Tibial artery (tissue), 4 donors: ENCODE results near the gene EXD2.

Experiments
- DNase-seq, 2 donors: peaks; one replicate each; pipeline ENCODE4 v3.0.0-alpha.2; 2019
- H3K27ac ChIP-seq, 2 donors: fragments of 200-600 bp; sonication (generic) in 1 of 2; 1 replicate in 1 of 2; 2 replicates in 1 of 2; pipeline ENCODE4 v1.5.1; 2018 to 2019; ENCODE audit warnings: mild to moderate bottlenecking in 1 of 2
- H3K27me3 ChIP-seq, 2 donors: fragments of 200-600 bp; sonication (generic) in 1 of 2; one replicate each; pipeline versions ENCODE4 v1.5.1 to v1.6.0; 2016 to 2019
- H3K36me3 ChIP-seq, 3 donors: fragments of 200-600 bp; sonication (generic) in 2 of 3; one replicate each; pipeline ENCODE4 v1.5.1; 2016 to 2019; ENCODE audit warnings: mild to moderate bottlenecking in 2 of 3
- H3K4me1 ChIP-seq, 4 donors: fragments of 200-600 bp; sonication (generic) in 2 of 4; 1 replicate in 3 of 4; 2 replicates in 1 of 4; pipeline ENCODE4 v1.5.1; 2016 to 2019
- H3K4me3 ChIP-seq, 2 donors: fragments of 200-600 bp; sonication (generic) in 1 of 2; 1 replicate in 1 of 2; 2 replicates in 1 of 2; pipeline ENCODE4 v1.5.1; 2018 to 2019; ENCODE audit warnings: mild to moderate bottlenecking in 2 of 2
- H3K9me3 ChIP-seq, 3 donors: fragments of 200-600 bp; sonication (generic) in 1 of 3; one replicate each; pipeline ENCODE4 v1.5.1; 2016 to 2019
- intact Hi-C: fragments of 100-400 bp; cut with DNase I; formaldehyde crosslinking; loops from one replicate; pipeline ENCODE4 v1.15.0; 2023; ENCODE audit warnings: low total_unique reads
- TF ChIP-seq, protein P1 (sequence below), 2 experiments: fragments of 200-600 bp in 1 of 2; fragments of 450-650 bp in 1 of 2; IDR thresholded peaks; one replicate each; pipeline ENCODE4 v1.5.1; 2017 to 2019; ENCODE audit warnings: antibody characterized with exemption in 2 of 2, mild to moderate bottlenecking in 1 of 2, moderate library complexity in 1 of 2

The EXD2 gene, protein sequence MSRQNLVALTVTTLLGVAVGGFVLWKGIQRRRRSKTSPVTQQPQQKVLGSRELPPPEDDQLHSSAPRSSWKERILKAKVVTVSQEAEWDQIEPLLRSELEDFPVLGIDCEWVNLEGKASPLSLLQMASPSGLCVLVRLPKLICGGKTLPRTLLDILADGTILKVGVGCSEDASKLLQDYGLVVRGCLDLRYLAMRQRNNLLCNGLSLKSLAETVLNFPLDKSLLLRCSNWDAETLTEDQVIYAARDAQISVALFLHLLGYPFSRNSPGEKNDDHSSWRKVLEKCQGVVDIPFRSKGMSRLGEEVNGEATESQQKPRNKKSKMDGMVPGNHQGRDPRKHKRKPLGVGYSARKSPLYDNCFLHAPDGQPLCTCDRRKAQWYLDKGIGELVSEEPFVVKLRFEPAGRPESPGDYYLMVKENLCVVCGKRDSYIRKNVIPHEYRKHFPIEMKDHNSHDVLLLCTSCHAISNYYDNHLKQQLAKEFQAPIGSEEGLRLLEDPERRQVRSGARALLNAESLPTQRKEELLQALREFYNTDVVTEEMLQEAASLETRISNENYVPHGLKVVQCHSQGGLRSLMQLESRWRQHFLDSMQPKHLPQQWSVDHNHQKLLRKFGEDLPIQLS

DNA sequence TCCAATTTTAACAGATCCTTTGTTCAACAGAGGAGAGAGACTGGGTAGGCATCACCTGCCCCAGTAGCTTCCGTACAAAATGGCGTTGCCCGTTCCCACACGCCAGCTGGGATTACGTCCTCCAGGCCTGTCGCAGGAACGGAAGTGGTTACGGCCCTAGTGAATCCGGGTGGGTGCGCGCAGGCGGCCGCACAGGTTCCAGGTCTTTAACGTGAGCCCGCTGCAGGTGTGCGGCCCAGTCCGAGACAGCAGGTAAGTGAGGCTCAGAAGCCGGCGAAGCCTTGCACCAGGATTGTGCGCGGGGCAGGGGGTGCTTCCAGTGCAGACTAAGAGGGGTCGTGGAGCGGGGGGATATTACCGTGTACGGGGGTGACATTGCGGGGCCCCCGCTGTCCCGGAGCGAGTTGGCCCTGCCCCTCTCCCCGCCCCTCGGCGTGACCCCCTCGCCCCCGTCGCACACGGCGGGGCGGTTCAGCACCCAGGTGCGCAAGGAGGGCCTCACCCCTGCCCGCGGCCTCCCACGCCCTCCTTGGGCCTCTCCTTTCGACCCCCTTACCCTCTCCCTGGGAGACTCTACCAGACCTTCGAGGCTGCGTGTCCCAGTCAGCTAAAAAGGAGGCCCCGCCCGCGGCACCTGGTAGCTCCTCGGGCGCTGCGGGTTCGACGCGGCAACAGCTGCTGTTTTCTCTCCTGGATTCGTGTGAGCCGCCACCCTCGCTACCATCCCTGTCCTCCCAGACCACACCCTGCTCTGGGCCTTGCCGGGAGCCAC lies at the start of gene EXD2:
Gene EXD2 (plus strand): TSS at position 159 of the 772 bp plus-strand sequence. CDS start 17,973 bp downstream, outside the sequence.
- H3K4me3 ChIP-seq, result peak within 1 kb of the TSS; percentile 81 to 82
- no peaks in the 10 kb centered on the region for H3K9me3 ChIP-seq
- TF ChIP-seq, protein P1, sequence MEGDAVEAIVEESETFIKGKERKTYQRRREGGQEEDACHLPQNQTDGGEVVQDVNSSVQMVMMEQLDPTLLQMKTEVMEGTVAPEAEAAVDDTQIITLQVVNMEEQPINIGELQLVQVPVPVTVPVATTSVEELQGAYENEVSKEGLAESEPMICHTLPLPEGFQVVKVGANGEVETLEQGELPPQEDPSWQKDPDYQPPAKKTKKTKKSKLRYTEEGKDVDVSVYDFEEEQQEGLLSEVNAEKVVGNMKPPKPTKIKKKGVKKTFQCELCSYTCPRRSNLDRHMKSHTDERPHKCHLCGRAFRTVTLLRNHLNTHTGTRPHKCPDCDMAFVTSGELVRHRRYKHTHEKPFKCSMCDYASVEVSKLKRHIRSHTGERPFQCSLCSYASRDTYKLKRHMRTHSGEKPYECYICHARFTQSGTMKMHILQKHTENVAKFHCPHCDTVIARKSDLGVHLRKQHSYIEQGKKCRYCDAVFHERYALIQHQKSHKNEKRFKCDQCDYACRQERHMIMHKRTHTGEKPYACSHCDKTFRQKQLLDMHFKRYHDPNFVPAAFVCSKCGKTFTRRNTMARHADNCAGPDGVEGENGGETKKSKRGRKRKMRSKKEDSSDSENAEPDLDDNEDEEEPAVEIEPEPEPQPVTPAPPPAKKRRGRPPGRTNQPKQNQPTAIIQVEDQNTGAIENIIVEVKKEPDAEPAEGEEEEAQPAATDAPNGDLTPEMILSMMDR (IDR thresholded peaks at IDR 0.05), result no peak
- peaks cover 0 to 11% (median 4%) of the 10 kb centered on the region in 4 donors for H3K4me1 ChIP-seq
- DNase-seq, result peak; percentile 82 to 91
- H3K27ac ChIP-seq, result peak within 1 kb of the TSS; percentile 71 to 75
- no peaks in the 10 kb centered on the region for H3K36me3 ChIP-seq
- no peaks in the 10 kb centered on the region for H3K27me3 ChIP-seq
- intact Hi-C loops, result no loop called here

DNA sequence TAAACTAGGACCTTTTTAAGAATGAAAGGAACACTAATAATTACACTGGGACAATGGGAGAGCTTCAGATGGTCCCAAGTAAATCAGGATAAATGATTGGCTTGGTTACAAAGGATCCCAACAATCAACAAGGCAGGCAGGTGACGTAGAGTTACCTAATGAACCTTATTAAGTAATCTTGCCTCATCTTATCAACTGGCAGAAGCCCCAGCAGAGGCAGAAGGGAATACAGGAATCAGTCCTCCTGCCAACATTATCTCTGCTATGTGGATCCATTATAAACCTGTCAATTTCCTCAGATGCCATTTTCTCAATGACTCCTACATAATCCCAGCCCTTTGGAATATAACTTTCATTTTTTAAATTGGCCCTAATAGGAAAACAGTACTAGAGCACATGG lies 49.7 kb upstream of the EXD2 start:
- Histone ChIP-seq H3K27me3 (no peaks in the 10 kb centered on the region), H3K4me1 (peaks cover 0 to 23% (median 13%) of the 10 kb centered on the region in 4 donors), H3K4me3 (no peak overlapping the region), H3K27ac (no peak overlapping the region), H3K9me3 (no peaks in the 10 kb centered on the region), H3K36me3 (peaks cover 0 to 4% (median 0%) of the 10 kb centered on the region in 3 donors)
- intact Hi-C loops, result no loop called here
- TF ChIP-seq, protein P1 (IDR thresholded peaks at IDR 0.05), result no peak
- no peak for DNase-seq

DNA sequence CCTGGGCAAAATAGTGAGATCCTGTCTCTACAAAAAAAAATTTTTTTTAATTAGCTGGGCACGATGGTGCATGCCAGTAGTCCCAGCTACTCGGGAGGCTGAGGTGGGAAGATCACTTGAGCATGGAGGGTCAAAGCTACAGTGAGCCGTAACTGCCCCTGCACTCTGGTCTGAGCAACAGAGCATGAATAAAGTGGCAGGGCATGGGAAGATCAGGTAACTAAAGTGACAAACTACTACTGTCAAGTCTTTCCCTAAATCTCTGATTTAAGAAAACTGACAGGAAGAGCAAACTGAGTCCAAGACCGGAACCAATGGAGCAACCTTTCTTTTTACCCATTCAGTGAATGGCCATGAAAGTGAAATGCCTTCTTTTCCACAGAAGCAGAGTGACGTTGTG lies 49.2 kb upstream of the EXD2 start:
- peaks cover 0 to 23% (median 13%) of the 10 kb centered on the region in 4 donors for H3K4me1 ChIP-seq
- DNase-seq, result no peak

DNA sequence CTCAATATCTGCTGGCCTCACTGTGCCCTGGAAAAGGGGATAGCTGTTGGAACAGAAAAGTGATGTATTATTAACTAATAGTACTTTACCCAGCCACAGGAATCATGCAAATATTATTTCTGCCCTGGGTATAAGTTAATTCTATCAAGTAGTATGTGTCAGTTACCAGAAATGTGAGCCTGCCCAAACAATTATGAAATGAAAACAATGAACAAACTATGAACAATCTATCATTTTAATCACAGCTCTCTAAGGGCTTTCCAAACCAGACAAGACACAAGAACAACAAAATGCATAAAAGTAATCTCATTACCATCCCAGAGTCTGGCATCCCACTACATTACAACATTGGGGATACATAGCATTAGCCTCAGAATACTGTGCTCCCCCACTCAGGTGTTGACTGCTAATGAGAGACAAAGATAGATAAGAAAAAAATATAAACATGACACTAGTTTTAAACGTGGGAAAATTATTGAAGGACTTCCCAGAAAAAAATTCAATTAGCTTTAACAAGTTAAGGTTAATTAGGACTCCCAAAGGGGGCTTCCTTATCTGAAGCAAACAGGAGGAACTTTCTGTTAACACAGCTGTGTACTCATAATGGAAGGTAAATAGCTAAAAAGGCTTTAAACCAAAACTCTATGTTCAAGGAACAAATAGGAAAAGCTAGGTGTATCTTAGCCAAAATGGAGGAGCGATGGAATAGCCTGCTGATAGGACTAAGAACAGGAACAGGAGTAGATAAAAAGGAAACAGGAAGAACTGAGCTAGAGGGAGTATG lies 41.6 kb upstream of the EXD2 start:
- no peak for DNase-seq
- TF ChIP-seq, protein P1 (IDR thresholded peaks at IDR 0.05), result no peak
- H3K27me3 ChIP-seq, result no peaks in the 10 kb centered on the region
- H3K9me3 ChIP-seq, result no peaks in the 10 kb centered on the region
- peaks cover 0 to 35% (median 24%) of the 10 kb centered on the region in 4 donors for H3K4me1 ChIP-seq
- H3K4me3 ChIP-seq, result no peak overlapping the region
- H3K27ac ChIP-seq, result no peak overlapping the region
- intact Hi-C loops, result no loop called here
- H3K36me3 ChIP-seq, result peaks cover 0 to 9% (median 0%) of the 10 kb centered on the region in 3 donors

More for the DNA sequence above, 49.2 kb upstream of the EXD2 start:
- no peak overlapping the region for H3K27ac ChIP-seq
- H3K9me3 ChIP-seq, result no peaks in the 10 kb centered on the region
- intact Hi-C loops, result no loop called here
- TF ChIP-seq, protein P1 (IDR thresholded peaks at IDR 0.05), result no peak
- H3K27me3 ChIP-seq, result no peaks in the 10 kb centered on the region
- H3K4me3 ChIP-seq, result no peak overlapping the region
- H3K36me3 ChIP-seq, result peaks cover 0 to 4% (median 0%) of the 10 kb centered on the region in 3 donors
